GM12865 (cell line): ENCODE results near the gene CC2D2A.
"Not testable (repeated sequence)": the region's sequence is repeated elsewhere in the genome, so short reads cannot be mapped to it uniquely, and the experiment has no call there.

ENCODE experiments used
- DNase-seq: peaks from one replicate; pipeline ENCODE4 v3.0.0; 2010; ENCODE audit warnings: low read depth
- H3K4me3 ChIP-seq: 2 replicates; pipeline ENCODE4 v1.5.1; 2011; ENCODE audit warnings: mild to moderate bottlenecking, low read depth, low read length, control low read depth
- TF ChIP-seq, protein P1 (sequence below): IDR thresholded peaks from 2 replicates; pipeline ENCODE4 v1.5.1; 2011; ENCODE audit warnings: low read length, control low read depth, low read depth, inconsistent platforms; ENCODE audit not compliant: insufficient read depth; ENCODE audit errors: missing control alignments

Gene CC2D2A

DNA sequence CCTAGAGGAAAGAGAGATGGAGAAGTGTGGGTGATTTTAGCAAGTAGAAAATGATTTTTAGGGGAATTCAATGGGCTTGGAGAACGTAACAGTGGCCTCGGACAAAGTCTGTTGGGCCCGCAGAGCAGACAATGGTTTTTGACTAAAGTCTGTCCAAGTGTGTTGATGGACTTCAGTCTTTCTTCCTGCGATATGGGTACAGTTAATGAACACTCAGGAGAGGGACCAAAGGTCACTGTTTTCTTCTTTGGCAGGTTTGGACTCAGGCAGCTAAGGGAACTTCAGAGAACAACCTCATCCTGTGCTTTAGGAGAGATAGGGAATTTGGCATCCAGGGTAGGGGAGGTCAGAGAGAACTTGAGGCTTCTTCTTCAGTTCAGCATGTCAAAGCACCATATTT lies 38.0 kb downstream of the CC2D2A start:
- H3K4me3 ChIP-seq = no peak overlapping the region
- no peak for DNase-seq
- TF ChIP-seq, protein P1, sequence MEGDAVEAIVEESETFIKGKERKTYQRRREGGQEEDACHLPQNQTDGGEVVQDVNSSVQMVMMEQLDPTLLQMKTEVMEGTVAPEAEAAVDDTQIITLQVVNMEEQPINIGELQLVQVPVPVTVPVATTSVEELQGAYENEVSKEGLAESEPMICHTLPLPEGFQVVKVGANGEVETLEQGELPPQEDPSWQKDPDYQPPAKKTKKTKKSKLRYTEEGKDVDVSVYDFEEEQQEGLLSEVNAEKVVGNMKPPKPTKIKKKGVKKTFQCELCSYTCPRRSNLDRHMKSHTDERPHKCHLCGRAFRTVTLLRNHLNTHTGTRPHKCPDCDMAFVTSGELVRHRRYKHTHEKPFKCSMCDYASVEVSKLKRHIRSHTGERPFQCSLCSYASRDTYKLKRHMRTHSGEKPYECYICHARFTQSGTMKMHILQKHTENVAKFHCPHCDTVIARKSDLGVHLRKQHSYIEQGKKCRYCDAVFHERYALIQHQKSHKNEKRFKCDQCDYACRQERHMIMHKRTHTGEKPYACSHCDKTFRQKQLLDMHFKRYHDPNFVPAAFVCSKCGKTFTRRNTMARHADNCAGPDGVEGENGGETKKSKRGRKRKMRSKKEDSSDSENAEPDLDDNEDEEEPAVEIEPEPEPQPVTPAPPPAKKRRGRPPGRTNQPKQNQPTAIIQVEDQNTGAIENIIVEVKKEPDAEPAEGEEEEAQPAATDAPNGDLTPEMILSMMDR = no peak

DNA sequence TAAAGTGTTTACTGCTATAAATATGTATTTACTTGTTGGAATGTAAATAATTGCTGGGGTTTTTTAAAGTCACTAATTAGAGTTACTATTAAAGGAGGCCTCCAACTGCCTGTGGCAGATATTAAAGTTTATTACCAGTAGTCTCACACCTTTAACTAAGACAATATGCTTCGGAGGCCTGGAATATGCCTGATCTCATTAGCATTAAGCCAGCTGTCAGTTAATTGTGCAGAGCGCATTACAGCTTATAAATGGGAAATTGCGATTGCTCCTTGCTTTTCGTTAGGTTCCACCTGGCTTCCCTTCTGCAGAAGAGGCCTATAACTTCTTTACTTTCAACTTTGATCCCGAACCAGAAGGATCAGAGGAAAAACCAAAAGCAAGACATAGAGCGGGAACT lies 41.3 kb downstream of the CC2D2A start:
- TF ChIP-seq, protein P1 = no peak
- no peak overlapping the region for H3K4me3 ChIP-seq
- no peak for DNase-seq

DNA sequence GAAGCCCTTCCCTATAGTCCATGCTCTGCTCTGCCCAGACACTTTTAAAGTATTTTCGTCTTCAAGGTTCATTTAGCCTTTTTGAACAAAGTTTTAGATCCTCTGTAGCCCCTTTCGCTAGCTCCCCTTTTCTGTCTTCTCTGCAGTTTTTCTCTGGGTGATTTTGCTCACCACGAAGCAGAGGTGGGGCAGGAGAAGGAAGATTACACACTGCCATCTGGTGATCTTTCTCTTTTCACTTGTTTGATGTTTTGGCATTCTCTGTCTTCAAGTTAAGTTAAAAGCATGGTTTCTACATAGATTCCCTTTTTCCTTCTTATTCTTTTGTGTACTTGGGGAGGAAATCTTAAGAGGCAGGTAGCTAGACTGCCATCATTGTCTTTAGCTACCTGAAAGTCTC lies 43.9 kb downstream of the CC2D2A start:
- no peak for DNase-seq
- TF ChIP-seq, protein P1 = no peak
- no peak overlapping the region for H3K4me3 ChIP-seq

DNA sequence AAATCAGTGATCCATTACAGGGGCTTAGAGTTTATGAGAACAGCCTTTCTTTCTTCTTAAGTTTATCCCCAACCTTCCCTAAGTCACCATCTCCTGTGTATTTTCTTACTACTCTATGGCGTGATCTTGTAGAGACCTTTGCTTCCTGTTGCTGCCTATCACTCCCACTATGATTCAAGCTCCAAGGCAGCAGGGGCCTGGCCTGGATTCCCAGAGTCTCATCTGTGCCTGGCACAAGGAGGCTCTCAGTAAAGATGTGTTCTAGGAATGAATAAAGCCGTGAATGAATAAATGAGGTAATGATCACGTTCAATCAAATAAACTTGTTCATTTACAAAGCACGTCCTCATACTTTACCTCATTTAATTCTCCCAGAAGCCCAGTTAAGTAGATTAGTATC lies 45.4 kb downstream of the CC2D2A start:
- H3K4me3 ChIP-seq = no peak overlapping the region
- TF ChIP-seq, protein P1 = no peak
- no peak for DNase-seq

DNA sequence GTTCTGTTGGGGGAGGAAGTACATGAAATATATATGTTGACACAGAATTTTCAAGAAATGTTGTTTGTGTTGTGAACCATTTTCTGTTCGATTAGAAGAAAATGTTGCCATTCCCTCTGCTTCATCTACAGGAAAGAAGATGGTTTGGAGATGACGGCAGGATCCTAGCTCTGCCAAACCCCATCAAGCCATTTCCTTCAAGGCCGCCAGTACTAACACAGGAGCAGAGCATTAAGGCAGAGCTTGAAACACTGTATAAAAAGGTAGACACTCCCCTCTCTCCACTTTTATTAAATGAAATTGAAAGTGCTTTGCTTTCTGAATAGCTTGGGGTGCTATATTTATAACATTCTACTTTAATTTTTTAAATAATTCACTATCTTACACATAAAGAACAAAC lies 46.8 kb downstream of the CC2D2A start:
- H3K4me3 ChIP-seq = no peak overlapping the region
- no peak for DNase-seq
- TF ChIP-seq, protein P1 = no peak

DNA sequence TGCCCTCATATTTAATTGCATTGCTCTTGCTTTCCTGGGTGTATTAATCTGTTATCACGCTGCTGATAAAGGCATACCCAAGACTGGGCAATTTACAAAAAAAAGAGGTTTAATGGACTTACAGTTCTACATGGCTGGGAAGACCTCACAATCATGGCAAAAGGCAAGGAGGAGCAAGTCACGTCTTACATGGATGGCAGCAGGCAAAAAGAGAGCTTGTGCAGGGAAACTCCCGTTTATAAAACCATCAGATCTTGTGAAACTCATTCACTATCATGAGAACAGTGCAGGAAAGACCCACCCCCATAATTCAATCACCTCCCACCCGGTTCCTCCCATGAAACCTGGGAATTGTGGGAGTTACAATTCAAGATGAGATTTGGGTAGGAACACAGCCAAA lies 48.0 kb downstream of the CC2D2A start:
- H3K4me3 ChIP-seq, DNase-seq: not testable (repeated sequence)

DNA sequence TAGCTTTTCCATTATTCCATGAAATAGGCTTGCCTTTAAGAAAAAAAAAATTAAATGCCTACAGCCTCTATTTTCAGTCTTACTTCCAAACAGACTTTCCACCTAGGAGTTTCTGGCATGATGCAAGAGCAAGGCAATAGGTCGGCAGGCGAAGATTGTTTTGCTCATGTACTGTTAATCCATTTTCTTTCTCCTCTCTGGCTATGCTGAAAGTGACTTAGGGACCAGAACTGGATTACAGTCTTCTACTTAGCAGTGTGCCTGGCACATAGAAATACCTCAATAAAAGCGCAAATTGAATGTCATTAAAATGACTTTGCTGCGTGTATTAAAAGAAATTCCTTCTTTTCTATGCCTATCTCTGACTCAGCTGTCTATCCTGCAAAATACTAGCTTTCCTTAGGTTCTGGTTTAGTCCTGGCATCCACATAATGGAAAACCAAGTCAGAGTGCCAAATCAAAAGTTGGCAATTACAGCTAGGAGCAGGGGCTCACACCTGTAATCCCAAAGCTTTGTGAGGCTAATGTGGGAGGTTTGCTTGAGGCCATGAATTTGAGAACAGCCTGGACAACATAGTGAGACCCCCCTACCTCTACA lies 51.9 kb downstream of the CC2D2A start:
- no peak overlapping the region for H3K4me3 ChIP-seq
- no peak for DNase-seq
- TF ChIP-seq, protein P1 = no peak

DNA sequence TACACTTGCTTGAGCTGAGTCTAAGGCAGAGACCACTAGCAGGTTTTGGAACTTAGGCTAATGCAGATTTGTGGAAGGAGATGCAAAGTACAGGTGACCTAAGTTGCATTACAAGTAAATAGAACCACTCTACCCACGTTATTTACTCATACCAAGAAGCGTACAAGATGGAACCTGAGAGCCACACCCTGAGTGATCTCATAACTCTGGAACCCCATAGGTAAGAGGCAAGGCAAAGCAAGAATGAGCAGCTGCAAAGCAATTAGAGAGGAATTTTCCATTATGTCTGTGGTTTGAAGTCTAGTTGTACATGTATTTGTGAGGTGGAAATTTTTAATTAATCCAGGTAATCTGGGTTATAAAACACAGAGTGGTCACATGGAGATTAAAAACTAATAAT lies 55.4 kb downstream of the CC2D2A start:
- TF ChIP-seq, protein P1 = no peak
- no peak for DNase-seq
- no peak overlapping the region for H3K4me3 ChIP-seq
